ENCODE data around the gene ATP10B. TPM values are rescaled to one million over a fixed set of nuclear protein-coding genes. Genes with fewer than 3 reads are reported as not detected.

The ATP10B gene
- total RNA-seq, 4 donors from 2014 or later = 116 to 298 (median 150) TPM

DNA sequence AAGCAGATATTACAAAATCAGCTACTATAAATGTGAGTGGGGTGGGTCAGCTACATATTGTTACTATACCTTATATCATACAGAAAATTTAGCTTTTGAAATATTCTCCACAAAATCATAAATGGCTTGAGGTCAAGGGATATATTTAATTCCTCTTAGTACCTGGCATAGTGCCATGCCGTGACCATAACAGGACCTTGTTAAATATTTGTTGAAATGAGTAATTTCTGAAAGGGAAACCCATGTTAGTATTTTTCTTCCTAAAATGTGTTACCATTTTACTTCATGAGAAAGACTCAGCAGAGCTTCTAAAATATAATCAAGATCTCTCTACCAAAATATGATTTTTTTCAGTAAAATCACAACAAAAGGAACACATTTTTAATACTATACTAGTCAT is 14.8 kb downstream of the ATP10B start:
- no peak for DNase-seq
- Histone ChIP-seq H3K9me3 (peaks cover 0 to 9% of the 10 kb centered on the region in 2 donors), H3K4me3 (no peak overlapping the region), H3K36me3 (no peaks in the 10 kb centered on the region), H3K4me1 (no peaks in the 10 kb centered on the region), H3K27me3 (no peaks in the 10 kb centered on the region), H3K27ac (no peak overlapping the region)
- in situ Hi-C loops (cut with MboI; ENCODE audit: low pct_ligation_motif_present in 1 of 4, low pct_unique_long_range_greater_than_20kb in 1 of 4, low sequenced_read_pairs in 3 of 4) (no loop called here), intact Hi-C loops (cut with DNase I; ENCODE audit: low total_unique reads) (no loop called here)
- no peak for TF ChIP-seq EP300 (IDR thresholded peaks at IDR 0.05; ENCODE audit: low read depth)
- TF ChIP-seq, protein P1, sequence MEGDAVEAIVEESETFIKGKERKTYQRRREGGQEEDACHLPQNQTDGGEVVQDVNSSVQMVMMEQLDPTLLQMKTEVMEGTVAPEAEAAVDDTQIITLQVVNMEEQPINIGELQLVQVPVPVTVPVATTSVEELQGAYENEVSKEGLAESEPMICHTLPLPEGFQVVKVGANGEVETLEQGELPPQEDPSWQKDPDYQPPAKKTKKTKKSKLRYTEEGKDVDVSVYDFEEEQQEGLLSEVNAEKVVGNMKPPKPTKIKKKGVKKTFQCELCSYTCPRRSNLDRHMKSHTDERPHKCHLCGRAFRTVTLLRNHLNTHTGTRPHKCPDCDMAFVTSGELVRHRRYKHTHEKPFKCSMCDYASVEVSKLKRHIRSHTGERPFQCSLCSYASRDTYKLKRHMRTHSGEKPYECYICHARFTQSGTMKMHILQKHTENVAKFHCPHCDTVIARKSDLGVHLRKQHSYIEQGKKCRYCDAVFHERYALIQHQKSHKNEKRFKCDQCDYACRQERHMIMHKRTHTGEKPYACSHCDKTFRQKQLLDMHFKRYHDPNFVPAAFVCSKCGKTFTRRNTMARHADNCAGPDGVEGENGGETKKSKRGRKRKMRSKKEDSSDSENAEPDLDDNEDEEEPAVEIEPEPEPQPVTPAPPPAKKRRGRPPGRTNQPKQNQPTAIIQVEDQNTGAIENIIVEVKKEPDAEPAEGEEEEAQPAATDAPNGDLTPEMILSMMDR (IDR thresholded peaks at IDR 0.05) = no peak
- TF ChIP-seq POLR2AphosphoS5 (IDR thresholded peaks at IDR 0.05) = no peak
- no peak for TF ChIP-seq POLR2A (IDR thresholded peaks at IDR 0.05)
- WGBS, 2 donors (ENCODE audit: low coverage in 1 of 2) = 0% methylated on average over 1 of the region's 1 CpG

DNA sequence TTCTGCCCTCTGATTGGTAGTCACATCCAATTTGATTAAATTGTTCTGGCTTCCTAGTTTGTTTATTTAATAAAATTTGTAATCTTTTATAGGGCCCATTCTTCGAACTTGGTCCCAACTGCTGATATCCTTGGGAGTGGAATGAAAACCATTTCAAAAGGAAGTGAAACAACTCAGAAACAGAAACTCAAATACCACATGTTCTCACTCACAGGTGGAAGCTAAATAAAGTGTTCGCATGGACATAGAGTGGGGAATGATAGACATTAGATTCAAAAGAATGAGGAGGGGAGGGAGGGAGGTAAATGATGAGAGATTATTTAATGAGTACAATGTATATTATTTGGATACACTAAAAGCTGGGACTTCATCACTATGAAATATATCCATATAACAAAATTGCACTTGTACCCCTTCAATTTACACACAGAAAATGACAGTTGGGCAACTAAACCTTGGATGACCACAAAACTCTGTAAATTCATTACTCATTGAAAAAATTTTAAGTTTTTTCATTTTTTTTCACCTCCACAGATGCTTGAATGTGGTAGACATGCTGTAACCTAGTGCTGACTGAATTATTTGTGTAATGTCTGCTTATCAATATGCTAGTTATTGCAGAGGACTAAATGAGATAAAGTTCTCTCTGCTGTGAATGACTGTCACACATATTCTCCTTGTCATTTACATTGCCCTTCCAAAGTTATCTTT is 16.0 kb downstream of the ATP10B start:
- in situ Hi-C loops (cut with MboI; ENCODE audit: low pct_ligation_motif_present in 1 of 4, low pct_unique_long_range_greater_than_20kb in 1 of 4, low sequenced_read_pairs in 3 of 4) = no loop called here
- intact Hi-C loops (cut with DNase I; ENCODE audit: low total_unique reads) = no loop called here

DNA sequence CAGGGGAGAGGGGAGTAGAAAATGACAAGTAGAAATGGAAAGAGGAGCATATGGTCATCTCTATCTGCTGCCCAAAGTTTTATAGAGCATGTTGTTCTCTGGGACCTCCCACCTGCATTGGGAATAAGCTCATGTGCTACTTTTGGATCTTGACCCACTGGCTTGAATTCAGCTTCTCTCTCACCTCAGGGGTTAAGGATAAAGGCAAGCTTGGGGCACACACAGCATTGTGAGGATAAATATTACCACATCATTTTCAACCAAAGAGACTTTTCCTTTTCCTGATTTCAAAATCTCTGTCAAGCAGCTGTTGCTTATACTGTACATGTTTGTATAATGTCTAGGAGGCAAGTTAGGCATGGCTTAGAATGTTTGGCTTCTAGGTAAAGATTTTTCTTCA is 16.6 kb downstream of the ATP10B start:
- no peak overlapping the region for H3K27ac ChIP-seq
- intact Hi-C loops (cut with DNase I; ENCODE audit: low total_unique reads) (no loop called here), in situ Hi-C loops (cut with MboI; ENCODE audit: low pct_ligation_motif_present in 1 of 4, low pct_unique_long_range_greater_than_20kb in 1 of 4, low sequenced_read_pairs in 3 of 4) (no loop called here)
- H3K4me3 ChIP-seq = no peak overlapping the region
- no peaks in the 10 kb centered on the region for H3K27me3 ChIP-seq
- no peaks in the 10 kb centered on the region for H3K4me1 ChIP-seq
- TF ChIP-seq POLR2AphosphoS5 (IDR thresholded peaks at IDR 0.05) (no peak), POLR2A (IDR thresholded peaks at IDR 0.05) (no peak), EP300 (IDR thresholded peaks at IDR 0.05; ENCODE audit: low read depth) (no peak)
- TF ChIP-seq, protein P1 (IDR thresholded peaks at IDR 0.05) = no peak
- no peaks in the 10 kb centered on the region for H3K36me3 ChIP-seq
- no peak for DNase-seq
- peaks cover 0 to 9% of the 10 kb centered on the region in 2 donors for H3K9me3 ChIP-seq

More for the DNA sequence above, 16.0 kb downstream of the ATP10B start:
- Histone ChIP-seq H3K4me3 (no peak overlapping the region), H3K27me3 (no peaks in the 10 kb centered on the region), H3K4me1 (no peaks in the 10 kb centered on the region), H3K27ac (no peak overlapping the region), H3K9me3 (peaks cover 0 to 9% of the 10 kb centered on the region in 2 donors), H3K36me3 (no peaks in the 10 kb centered on the region)
- TF ChIP-seq, protein P1 (IDR thresholded peaks at IDR 0.05) = no peak
- TF ChIP-seq EP300 (IDR thresholded peaks at IDR 0.05; ENCODE audit: low read depth) = no peak
- TF ChIP-seq POLR2AphosphoS5 (IDR thresholded peaks at IDR 0.05) = no peak
- no peak for TF ChIP-seq POLR2A (IDR thresholded peaks at IDR 0.05)
- DNase-seq = no peak
- 61 to 73% methylated on average over 2 of the region's 2 CpGs for WGBS, 2 donors (ENCODE audit: low coverage in 1 of 2)

DNA sequence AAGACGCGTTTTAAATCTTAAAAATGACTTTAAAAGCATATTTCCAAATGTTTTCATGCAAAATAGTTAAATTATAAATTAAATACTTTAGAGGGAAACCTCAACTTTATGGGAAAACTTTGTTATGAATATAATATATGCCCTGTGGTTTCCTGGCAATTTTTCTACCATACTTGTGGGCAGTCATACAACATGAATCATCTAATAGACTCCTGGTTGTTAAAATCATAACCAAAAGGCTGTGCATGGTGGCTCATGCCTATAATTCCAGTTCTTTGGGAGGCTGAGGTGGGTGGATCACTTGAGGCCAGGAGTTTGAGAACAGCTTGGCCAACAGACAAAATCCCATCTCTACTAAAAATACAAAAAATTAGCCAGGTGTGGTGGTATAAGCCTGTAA is 18.2 kb downstream of the ATP10B start:
- H3K9me3 ChIP-seq = peaks cover 0 to 9% of the 10 kb centered on the region in 2 donors
- intact Hi-C loops (cut with DNase I; ENCODE audit: low total_unique reads) = no loop called here
- H3K4me3 ChIP-seq = no peak overlapping the region
- H3K27me3 ChIP-seq = no peaks in the 10 kb centered on the region
- no peak overlapping the region for H3K27ac ChIP-seq
- H3K4me1 ChIP-seq = no peaks in the 10 kb centered on the region
- in situ Hi-C loops (cut with MboI; ENCODE audit: low pct_ligation_motif_present in 1 of 4, low pct_unique_long_range_greater_than_20kb in 1 of 4, low sequenced_read_pairs in 3 of 4) = no loop called here
- H3K36me3 ChIP-seq = no peaks in the 10 kb centered on the region
- TF ChIP-seq POLR2A (IDR thresholded peaks at IDR 0.05) (no peak), EP300 (IDR thresholded peaks at IDR 0.05; ENCODE audit: low read depth) (no peak), POLR2AphosphoS5 (IDR thresholded peaks at IDR 0.05) (no peak)
- TF ChIP-seq, protein P1 (IDR thresholded peaks at IDR 0.05) = no peak
- WGBS, 2 donors (ENCODE audit: low coverage in 1 of 2) = 91 to 95% methylated on average over 2 of the region's 2 CpGs
- DNase-seq = no peak

Measured in transverse colon (tissue), 4 donors.